Right lobe of liver (tissue), 6 donors: Measurements from ENCODE around the gene XAF1. TPM values are rescaled to one million over a fixed set of nuclear protein-coding genes. Genes with fewer than 3 reads are reported as not detected.
"Not testable (repeated sequence)": the region's sequence is repeated elsewhere in the genome, so short reads cannot be mapped to it uniquely, and the experiment has no call there.

Experiments
- ATAC-seq, 4 donors: fragments of 200-7000 bp; cut with Tn5 transposase; one replicate each; pipeline ENCODE4 v1.9.1; 2020; ENCODE audit warnings: mild to moderate bottlenecking in 4 of 4, moderate library complexity in 4 of 4
- DNase-seq, 3 donors: peaks; one replicate each; pipeline ENCODE4 v3.0.0-alpha.2; 2020
- H3K27ac ChIP-seq, 3 donors: fragments of 200-600 bp; one replicate each; pipeline ENCODE4 v1.8.0; 2022
- H3K27me3 ChIP-seq, 2 donors: fragments of 200-600 bp; one replicate each; pipeline ENCODE4 v1.8.0; 2022
- H3K36me3 ChIP-seq, 4 donors: fragments of 200-600 bp; sonication (generic) in 1 of 4; one replicate each; pipeline versions ENCODE4 v1.5.1 to v1.8.0; 2017 to 2022; ENCODE audit warnings: control low read depth in 1 of 4
- H3K4me1 ChIP-seq, 4 donors: fragments of 200-600 bp; sonication (generic) in 1 of 4; one replicate each; pipeline versions ENCODE4 v1.5.1 to v1.8.0; 2017 to 2022; ENCODE audit warnings: control low read depth in 1 of 4
- H3K4me3 ChIP-seq, 3 donors: fragments of 200-600 bp; one replicate each; pipeline ENCODE4 v1.8.0; 2022
- H3K9me3 ChIP-seq, 4 donors: fragments of 200-600 bp; sonication (generic) in 1 of 4; one replicate each; pipeline versions ENCODE4 v1.5.1 to v1.8.0; 2017 to 2022; ENCODE audit warnings: control low read depth in 1 of 4
- CTCF ChIP-seq, 4 donors: fragments of 200-600 bp in 3 of 4; fragments of 450-650 bp in 1 of 4; IDR thresholded peaks; one replicate each; pipeline versions ENCODE4 v1.5.1 to v1.8.0; 2016 to 2022; ENCODE audit warnings: antibody characterized with exemption in 4 of 4, mild to moderate bottlenecking in 2 of 4
- POLR2A ChIP-seq: fragments of 450-650 bp; IDR thresholded peaks from one replicate; pipeline ENCODE4 v1.6.1; 2017; ENCODE audit warnings: antibody characterized with exemption, mild to moderate bottlenecking
- WGBS: methylation state at CpG from one replicate; pipeline ENCODE4 v1.1.6; 2018; ENCODE audit warnings: low coverage, low lambda C conversion rate; ENCODE audit not compliant: insufficient coverage; ENCODE audit errors: missing lambda C conversion rate; 5-methylcytosine and 5-hydroxymethylcytosine counted together
- intact Hi-C, 2 donors: fragments of 100-400 bp; cut with DNase I; formaldehyde crosslinking; loops; one replicate each; pipeline versions ENCODE4 v1.11.2 to v1.14.1; 2022
- total RNA-seq, 6 experiments: library from RNA; depleted of rRNA in 2 of 6; stranded (reverse); fragments of >200 nt in 2 of 6; fragmentation: NEBNext Ultra II Directional in 3 of 6; extraction: Animal tissue kit (Norgen Biotek cat#: 25700) in 3 of 6; gene quantifications; one replicate each; pipeline versions ENCODE4 v1.1.0 to v1.2.4, GENCODE V29; 2016 to 2023
- donor health status: DM: no; HTN: yes; CAD: no.
- donor health status: DM: no; HTN: no; CAD: no.
- donor health status: DM: no; HTN: no; CAD: no.
- donor health status: DM: no; HTN: yes; CAD: no.
- donor health status: DM: no; HTN: yes; CAD: no.

Gene XAF1
- total RNA-seq, 6 experiments from 2014 or later, result 15.9 to 76.8 (median 42.7) TPM

- Histone ChIP-seq H3K9me3 (no peaks in the 10 kb centered on the region), H3K4me3 (no peak overlapping the region), H3K4me1 (no peaks in the 10 kb centered on the region), H3K36me3 (no peaks in the 10 kb centered on the region), H3K27me3 (no peaks in the 10 kb centered on the region), H3K27ac (no peak overlapping the region)
- ATAC-seq (no peak), DNase-seq (no peak)
- 76% methylated on average over 6 of the region's 9 CpGs for WGBS
- no peak for TF ChIP-seq CTCF (IDR thresholded peaks at IDR 0.05)
- TF ChIP-seq POLR2A, result no peak
- intact Hi-C loops, result no loop called here
These were observed 55.7 kb downstream of the XAF1 start for GRCh38 chr17:6811510-6811909.

- Histone ChIP-seq H3K27me3 (no peaks in the 10 kb centered on the region), H3K36me3 (no peaks in the 10 kb centered on the region), H3K4me3 (no peak overlapping the region), H3K27ac (no peak overlapping the region), H3K9me3 (no peaks in the 10 kb centered on the region), H3K4me1 (no peaks in the 10 kb centered on the region)
- DNase-seq, result no peak
- TF ChIP-seq CTCF (IDR thresholded peaks at IDR 0.05) (no peak), POLR2A (no peak)
- WGBS, result 56% methylated on average over 7 of the region's 9 CpGs
- intact Hi-C loops, result no loop called here
- no peak for ATAC-seq
These were observed 56.4 kb downstream of the XAF1 start for GRCh38 chr17:6812295-6812694.

- ATAC-seq (no peak), DNase-seq (no peak)
- no peaks in the 10 kb centered on the region for H3K27me3 ChIP-seq
- no peaks in the 10 kb centered on the region for H3K36me3 ChIP-seq
- no peak overlapping the region for H3K27ac ChIP-seq
- intact Hi-C loops, result no loop called here
- TF ChIP-seq POLR2A, result no peak
- no peak for TF ChIP-seq CTCF (IDR thresholded peaks at IDR 0.05)
- H3K9me3 ChIP-seq, result no peaks in the 10 kb centered on the region
- no peaks in the 10 kb centered on the region for H3K4me1 ChIP-seq
- no peak overlapping the region for H3K4me3 ChIP-seq
- WGBS, result 80% methylated on average over 5 of the region's 10 CpGs
These were observed 59.9 kb downstream of the XAF1 start for GRCh38 chr17:6815775-6816174.

- ATAC-seq, H3K4me3 ChIP-seq, DNase-seq, intact Hi-C loops, H3K27ac ChIP-seq, H3K27me3 ChIP-seq, H3K36me3 ChIP-seq, H3K9me3 ChIP-seq, H3K4me1 ChIP-seq: not testable (repeated sequence)
- WGBS, result 65% methylated on average over 2 of the region's 3 CpGs
These were observed 60.5 kb downstream of the XAF1 start for GRCh38 chr17:6816368-6816767.

- H3K27ac ChIP-seq, result no peak overlapping the region
- TF ChIP-seq POLR2A (no peak), CTCF (IDR thresholded peaks at IDR 0.05) (no peak)
- no peaks in the 10 kb centered on the region for H3K36me3 ChIP-seq
- intact Hi-C loops, result no loop called here
- no peaks in the 10 kb centered on the region for H3K27me3 ChIP-seq
- ATAC-seq (no peak), DNase-seq (no peak)
- no peak overlapping the region for H3K4me3 ChIP-seq
- no peaks in the 10 kb centered on the region for H3K9me3 ChIP-seq
- peaks cover 0 to 6% (median 0%) of the 10 kb centered on the region in 4 donors for H3K4me1 ChIP-seq
- 78% methylated on average over 2 of the region's 3 CpGs for WGBS
These were observed 63.1 kb downstream of the XAF1 start for GRCh38 chr17:6818938-6819337.
